Measurements from ENCODE around the gene RAB1B. TPM values are rescaled to one million over a fixed set of nuclear protein-coding genes. Genes with fewer than 3 reads are reported as not detected.
"Not testable (repeated sequence)": the region's sequence is repeated elsewhere in the genome, so short reads cannot be mapped to it uniquely, and the experiment has no call there.

RAB1B gene
- polyA plus RNA-seq, 12 donors, result 74.0 to 118 (median 89.9) TPM; not detected in 1

DNA sequence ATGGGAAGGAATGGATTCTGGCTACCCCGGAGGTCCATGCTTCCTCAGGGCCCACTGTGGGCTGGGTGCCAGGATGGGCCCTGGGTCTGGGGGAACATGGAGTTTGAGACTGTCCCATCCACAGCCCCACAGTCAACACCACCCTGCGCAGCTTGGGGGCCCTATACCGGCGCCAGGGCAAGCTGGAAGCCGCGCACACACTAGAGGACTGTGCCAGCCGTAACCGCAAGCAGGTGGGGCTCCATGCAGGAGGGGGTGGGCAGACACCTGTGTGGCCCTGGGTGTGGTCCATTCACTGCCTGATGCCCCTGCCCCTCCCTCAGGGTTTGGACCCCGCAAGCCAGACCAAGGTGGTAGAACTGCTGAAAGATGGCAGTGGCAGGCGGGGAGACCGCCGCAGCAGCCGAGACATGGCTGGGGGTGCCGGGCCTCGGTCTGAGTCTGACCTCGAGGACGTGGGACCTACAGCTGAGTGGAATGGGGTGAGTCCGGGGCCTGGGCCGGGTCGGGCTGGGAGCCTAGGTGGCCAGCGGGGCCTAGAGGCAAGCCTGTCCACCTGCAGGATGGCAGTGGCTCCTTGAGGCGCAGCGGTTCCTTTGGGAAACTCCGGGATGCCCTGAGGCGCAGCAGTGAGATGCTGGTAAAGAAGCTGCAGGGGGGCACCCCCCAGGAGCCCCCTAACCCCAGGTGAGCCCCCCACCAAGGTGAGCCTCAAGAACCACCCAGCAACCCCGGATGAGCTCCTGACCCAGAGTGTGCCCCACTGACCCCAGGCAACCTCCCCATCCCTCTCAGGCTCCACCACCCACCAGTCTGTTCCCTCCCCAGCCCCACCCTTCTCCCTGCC is 2.7 kb upstream of the RAB1B start:
- DNase-seq, result no peak

DNA sequence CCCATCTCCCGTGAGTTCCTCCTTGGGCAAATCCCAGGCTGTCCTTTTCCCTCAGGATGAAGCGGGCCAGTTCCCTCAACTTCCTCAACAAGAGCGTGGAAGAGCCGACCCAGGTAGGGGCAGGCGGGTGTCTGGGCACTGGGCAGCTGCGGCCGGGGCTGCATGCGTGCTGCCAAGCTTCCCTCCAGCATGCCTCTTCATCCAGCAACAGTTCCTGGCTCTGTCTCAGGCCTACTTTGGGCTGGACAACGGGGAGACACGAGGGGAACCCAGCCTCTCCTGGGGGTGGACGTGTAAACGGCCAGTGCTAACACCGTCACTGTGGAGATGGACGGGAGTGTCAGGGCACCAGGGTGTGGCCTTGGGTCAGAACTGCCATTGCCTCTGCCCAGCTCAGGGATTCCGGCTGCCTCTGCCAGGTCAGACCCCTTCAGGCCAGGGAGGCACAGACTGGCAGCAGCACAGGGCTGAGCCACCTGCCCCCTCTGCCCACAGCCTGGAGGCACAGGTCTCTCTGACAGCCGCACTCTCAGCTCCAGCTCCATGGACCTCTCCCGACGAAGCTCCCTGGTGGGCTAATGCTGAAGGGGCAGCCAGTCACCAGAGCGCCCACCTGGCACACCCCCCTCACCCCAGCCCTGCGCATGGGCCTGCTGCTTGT is 1.9 kb upstream of the RAB1B start:
- no peak for DNase-seq

GRCh38 chr11:66267039-66267378 is 1.4 kb upstream of the RAB1B start:
- DNase-seq, result no peak

DNA sequence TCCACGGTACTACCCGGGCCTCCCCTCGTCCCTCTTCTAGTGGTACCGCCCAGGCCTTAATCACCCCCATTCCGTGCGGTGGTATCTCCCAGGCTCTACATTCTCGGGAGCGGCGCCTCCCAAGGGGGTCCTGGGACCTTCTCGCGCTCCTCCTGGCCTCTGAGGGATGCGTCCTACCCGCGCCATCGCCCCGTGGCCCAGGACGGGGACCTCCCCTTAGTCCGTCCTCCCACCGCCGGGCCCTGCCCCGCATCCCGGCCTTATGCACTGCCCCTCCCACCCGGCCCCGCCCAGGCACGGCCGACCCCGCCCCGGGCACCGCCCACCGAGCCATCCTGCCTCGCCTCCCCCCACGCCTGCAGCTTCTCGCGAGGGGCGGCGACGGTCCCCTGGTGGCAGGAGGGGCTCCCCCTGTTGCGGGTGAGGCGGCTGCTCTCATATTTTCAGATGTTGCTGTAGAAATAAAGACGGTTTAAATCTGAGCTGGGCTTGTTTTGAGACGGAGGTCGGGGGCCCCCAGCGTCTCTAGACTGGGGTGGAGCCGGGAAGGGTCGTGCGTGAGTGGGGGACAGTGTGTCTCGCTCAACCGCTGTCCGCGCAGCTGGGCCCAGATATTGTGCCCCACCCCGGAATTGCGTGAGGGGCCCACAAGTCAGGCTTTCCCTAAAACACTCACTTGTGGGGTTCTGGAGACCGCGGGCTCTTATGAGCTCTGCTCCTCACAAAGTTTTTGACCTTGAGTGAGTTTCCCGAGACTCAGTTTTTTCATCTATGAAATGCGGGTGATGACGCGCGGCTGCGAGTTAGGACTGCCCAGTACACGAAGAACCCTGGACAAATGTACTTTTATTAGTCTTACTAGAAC is 828 bp upstream of the RAB1B start:
- peak; percentile 91 for DNase-seq

DNA sequence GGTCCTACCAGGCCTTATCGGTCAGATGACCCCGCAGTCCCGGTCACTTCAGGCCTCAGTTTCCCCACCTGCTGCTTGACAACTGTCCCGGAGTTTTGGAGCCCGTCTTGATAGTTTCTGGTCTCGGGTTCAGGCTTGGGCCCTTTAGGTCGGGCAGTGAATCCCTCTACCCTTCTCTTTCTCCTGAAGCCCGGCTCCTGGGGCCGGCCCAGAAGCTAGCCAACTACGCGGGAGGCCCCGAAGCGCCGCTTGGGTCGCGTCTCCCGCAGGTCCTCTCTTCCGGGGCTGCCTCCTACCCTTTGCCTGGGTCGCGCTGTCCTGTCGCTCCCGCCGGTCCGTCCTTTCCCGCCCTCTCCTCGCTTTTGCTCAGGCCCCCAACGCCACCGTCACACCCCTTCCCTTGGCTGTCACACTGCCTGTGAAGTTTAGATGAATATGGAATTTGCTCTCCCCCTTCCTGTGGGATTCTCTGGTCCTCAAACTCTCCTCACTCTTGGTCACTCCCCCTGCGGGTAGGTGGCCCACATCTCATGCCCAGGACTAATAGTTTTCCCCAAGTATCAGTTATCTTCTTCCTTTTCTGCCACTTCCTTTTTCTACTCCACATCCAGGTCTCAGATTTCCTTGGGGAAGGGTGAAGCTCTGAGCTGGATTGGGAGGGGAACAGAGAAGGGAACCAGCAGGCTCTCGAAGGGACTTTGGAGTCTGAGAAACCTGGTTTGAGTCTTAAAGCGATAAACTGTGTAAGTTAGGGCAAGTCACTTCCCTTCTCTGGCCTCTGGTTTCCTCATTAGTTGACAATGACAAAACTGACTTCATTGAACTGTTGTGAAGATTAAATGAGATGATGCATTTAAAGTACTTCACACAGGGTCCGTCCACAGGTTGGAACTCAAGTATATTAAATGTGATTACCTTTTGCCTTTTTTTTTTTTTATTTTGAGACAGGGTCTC is 790 bp downstream of the RAB1B start:
- DNase-seq, result no peak

GRCh38 chr11:66271816-66272215 is 3.4 kb downstream of the RAB1B start:
- DNase-seq, result no peak

DNA sequence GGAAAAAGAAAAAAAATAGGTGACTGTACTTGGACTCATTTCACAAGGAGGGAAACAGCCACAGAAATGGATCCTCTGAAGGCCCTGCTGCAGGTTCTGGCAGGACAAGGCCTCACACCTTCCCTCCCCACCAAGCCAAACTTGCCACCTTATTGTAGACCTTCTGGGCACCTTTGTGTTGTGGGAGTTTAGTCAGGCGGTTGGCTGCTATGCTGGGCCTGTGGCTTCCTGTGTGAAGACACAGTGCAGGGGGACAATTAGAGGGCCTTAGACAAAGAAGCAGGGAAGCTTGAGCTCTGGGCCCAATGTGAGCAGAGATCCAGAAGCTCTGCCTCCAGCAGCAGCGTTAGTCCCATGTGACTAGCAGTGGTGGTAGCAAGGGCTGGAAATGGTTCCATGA is 4.2 kb downstream of the RAB1B start:
- no peak for DNase-seq

GRCh38 chr11:66274219-66274618 is 5.8 kb downstream of the RAB1B start:
- DNase-seq, result no peak

DNA sequence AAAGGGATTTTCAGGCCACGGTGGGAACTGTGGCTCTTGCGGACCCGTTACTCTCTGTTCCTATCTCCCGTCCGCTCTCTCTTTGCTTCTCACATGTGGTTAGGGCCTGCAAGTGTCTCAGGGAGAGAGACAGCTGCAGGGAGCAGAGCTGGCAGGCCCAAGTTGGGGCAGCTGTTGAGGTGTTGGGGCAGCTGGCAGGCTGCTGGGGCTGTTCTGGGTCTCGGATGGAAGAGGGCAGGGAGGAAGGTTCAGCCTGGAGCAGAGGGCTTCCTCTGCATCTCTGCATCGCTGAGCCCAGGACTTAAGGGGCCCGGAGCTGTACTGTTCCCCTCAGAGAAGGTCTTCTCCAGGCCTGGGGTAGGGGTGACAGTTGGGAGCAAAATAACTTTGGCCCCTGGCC is 7.0 kb downstream of the RAB1B start:
- DNase-seq, result no peak

DNA sequence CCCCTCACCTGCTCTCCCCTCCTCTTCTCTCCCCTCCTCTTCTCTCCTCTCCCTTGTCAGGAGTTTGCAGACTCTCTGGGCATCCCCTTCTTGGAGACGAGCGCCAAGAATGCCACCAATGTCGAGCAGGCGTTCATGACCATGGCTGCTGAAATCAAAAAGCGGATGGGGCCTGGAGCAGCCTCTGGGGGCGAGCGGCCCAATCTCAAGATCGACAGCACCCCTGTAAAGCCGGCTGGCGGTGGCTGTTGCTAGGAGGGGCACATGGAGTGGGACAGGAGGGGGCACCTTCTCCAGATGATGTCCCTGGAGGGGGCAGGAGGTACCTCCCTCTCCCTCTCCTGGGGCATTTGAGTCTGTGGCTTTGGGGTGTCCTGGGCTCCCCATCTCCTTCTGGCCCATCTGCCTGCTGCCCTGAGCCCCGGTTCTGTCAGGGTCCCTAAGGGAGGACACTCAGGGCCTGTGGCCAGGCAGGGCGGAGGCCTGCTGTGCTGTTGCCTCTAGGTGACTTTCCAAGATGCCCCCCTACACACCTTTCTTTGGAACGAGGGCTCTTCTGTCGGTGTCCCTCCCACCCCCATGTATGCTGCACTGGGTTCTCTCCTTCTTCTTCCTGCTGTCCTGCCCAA is 7.7 kb downstream of the RAB1B start:
- no peak for DNase-seq

- not testable (repeated sequence) for DNase-seq
Observed at GRCh38 chr11:66276619-66277018, 8.2 kb downstream of the RAB1B start.

- not testable (repeated sequence) for DNase-seq
Observed at GRCh38 chr11:66277064-66277463, 8.6 kb downstream of the RAB1B start.

DNA sequence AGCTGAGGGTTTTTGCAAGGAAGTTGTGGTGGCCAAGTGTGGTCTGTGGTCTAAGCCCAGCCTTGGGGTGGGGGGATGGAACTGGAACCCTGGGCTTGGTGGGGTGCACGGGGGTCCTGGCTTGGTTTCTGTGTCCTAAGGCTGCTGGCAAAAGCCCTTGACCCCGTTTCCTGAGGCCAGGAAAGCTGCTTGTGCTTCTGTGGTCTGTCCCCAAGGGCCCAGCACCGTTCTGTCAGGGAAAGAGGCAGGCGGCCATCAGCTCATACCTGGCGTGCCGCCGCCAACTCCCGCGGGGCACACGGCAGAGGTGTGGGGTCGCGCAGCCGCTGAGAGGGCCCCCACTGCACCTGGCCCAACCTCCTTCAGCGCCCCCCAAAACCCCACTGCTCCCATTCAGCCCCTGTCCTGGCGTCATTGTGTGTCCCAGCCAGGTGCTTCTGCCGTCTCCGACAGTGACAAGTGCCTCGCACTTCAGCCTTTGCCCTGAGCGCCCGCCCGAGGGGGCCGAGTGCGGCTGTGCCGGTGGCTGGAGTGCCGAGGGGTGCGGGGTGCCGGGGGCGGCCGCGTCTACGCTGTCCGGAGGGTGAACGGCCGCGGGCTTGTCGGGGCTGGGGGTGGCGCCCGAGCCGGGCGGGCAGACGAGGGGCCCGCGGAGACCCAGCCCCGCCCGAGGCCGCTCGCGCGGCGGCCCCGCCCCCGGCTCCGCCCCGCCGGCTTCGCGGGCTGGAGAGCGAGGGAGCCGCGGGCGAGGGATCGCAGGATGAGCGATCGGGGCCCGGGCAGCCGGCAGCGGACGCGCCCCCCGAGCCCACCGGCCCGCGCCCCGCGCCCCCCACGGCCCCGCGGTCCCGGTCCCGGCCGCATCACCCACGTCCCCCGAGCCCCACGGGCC is 9.3 kb downstream of the RAB1B start, which contains the start of gene CNIH2:
CNIH2 (plus strand) TSS at position 705 of the 892 bp plus-strand sequence. CDS start 282 bp downstream, outside the sequence.
- no peak for DNase-seq

GRCh38 chr11:66278363-66279091 is 10.1 kb downstream of the RAB1B start:
- no peak for DNase-seq

DNA sequence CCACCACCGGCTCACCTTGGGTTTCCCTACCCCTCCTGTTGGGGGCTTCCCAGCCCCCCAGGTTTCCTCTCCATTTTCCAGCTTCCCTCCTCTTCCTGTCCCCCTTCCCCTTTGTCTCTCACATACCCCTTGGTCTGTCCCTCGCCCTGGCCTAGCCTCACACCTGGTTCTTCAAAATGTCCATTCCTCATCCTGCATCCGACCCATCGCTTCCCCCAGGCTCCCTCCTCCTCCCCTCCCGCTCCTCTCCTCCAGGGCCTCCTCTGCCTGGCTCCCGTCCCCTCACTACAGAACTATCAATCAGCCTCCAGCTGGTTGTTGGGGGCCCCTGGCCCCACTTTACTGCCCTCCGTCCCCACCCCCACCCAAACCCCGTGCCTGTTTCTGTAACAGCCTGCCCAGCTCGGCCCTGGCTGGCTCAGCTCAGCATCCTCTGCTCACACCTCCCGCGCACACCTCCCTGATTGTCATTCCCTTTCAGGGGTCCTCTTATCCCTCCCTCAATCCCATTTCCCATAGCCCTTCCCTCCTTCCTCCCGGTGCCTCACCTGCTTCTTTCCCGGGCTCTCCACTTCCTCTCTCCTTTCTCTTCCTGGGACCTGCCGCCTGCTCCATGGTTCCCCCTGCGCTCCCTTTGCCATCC is 10.8 kb downstream of the RAB1B start:
- no peak for DNase-seq

- no peak for DNase-seq
Observed at GRCh38 chr11:66280428-66280827, 12.0 kb downstream of the RAB1B start.

- no peak for DNase-seq
Observed at GRCh38 chr11:66281001-66281400, 12.6 kb downstream of the RAB1B start.

- no peak for DNase-seq
Observed at GRCh38 chr11:66281776-66282467, 13.5 kb downstream of the RAB1B start.
